Measurements from ENCODE around the gene USP25.

DNA sequence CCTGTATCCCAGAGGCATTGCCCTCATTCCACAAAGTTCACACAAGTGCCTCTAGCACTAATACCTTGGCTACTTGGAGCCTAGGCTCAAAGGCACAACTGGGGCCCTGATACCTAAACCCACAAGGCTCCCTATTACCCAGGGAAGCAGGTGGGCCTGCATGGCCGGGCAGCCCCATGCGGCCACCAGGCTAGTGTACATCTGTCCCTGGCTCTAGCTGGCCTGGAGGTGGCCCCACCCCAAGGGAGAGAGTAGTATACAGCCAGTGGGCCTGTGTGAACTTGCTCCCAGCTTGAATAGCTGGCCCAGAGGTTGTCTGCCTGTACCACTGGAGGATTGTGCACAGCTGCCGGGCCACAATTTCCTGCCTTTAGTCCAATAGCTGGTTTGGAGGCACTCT is 52.2 kb downstream of the USP25 start:
- TF ChIP-seq, protein P1, sequence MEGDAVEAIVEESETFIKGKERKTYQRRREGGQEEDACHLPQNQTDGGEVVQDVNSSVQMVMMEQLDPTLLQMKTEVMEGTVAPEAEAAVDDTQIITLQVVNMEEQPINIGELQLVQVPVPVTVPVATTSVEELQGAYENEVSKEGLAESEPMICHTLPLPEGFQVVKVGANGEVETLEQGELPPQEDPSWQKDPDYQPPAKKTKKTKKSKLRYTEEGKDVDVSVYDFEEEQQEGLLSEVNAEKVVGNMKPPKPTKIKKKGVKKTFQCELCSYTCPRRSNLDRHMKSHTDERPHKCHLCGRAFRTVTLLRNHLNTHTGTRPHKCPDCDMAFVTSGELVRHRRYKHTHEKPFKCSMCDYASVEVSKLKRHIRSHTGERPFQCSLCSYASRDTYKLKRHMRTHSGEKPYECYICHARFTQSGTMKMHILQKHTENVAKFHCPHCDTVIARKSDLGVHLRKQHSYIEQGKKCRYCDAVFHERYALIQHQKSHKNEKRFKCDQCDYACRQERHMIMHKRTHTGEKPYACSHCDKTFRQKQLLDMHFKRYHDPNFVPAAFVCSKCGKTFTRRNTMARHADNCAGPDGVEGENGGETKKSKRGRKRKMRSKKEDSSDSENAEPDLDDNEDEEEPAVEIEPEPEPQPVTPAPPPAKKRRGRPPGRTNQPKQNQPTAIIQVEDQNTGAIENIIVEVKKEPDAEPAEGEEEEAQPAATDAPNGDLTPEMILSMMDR (IDR thresholded peaks at IDR 0.05), result no peak
- no peak for TF ChIP-seq POLR2AphosphoS5 (IDR thresholded peaks at IDR 0.05)
- TF ChIP-seq POLR2A (IDR thresholded peaks at IDR 0.05), result no peak
- no peak for TF ChIP-seq EP300 (IDR thresholded peaks at IDR 0.05)
